Gastroesophageal sphincter (tissue), 4 donors: ENCODE measurements around the gene MMP25. TPM values are rescaled to one million over a fixed set of nuclear protein-coding genes. Genes with fewer than 3 reads are reported as not detected.

ENCODE experiments used
- ATAC-seq: fragments of 150-250 bp; one replicate; pipeline ENCODE4 v1.9.1; 2016; ENCODE audit warnings: mild to moderate bottlenecking, moderate library complexity
- H3K27ac ChIP-seq, 4 donors: fragments of 200-600 bp; sonication (generic) in 3 of 4; 1 replicate in 3 of 4; 2 replicates in 1 of 4; pipeline ENCODE4 v1.5.1; 2016 to 2019
- H3K27me3 ChIP-seq: fragments of 200-600 bp; sonication (generic); one replicate; pipeline ENCODE4 v1.5.1; 2019
- H3K36me3 ChIP-seq, 2 donors: fragments of 200-600 bp; sonication (generic); one replicate each; pipeline ENCODE4 v1.5.1; 2019; ENCODE audit warnings: control low read depth in 1 of 2
- H3K4me1 ChIP-seq, 3 donors: fragments of 200-600 bp; sonication (generic); 1 replicate in 2 of 3; 2 replicates in 1 of 3; pipeline ENCODE4 v1.5.1; 2016 to 2019; ENCODE audit warnings: control low read depth in 2 of 3
- H3K4me3 ChIP-seq, 2 donors: fragments of 200-600 bp; sonication (generic); one replicate each; pipeline ENCODE4 v1.5.1; 2019; ENCODE audit warnings: mild to moderate bottlenecking in 1 of 2, moderate library complexity in 1 of 2
- H3K9me3 ChIP-seq, 3 donors: fragments of 200-600 bp; sonication (generic); one replicate each; pipeline ENCODE4 v1.5.1; 2017 to 2019; ENCODE audit warnings: control low read depth in 2 of 3
- CTCF ChIP-seq, 4 experiments: fragments of 200-600 bp in 2 of 4; fragments of 450-650 bp in 2 of 4; sonication (generic) in 1 of 4; IDR thresholded peaks; one replicate each; pipeline ENCODE4 v1.5.1; 2017 to 2019; ENCODE audit warnings: antibody characterized with exemption in 4 of 4, mild to moderate bottlenecking in 2 of 4, moderate library complexity in 2 of 4
- EP300 ChIP-seq: sonication (generic); formaldehyde crosslinking; IDR thresholded peaks from one replicate; pipeline ENCODE4 v1.6.1; 2017; ENCODE audit warnings: antibody characterized with exemption, mild to moderate bottlenecking
- POLR2A ChIP-seq, 2 donors: fragments of 450-650 bp; IDR thresholded peaks; one replicate each; pipeline ENCODE4 v1.6.1; 2017; ENCODE audit warnings: antibody characterized with exemption in 2 of 2, mild to moderate bottlenecking in 2 of 2, moderate library complexity in 1 of 2
- POLR2AphosphoS5 ChIP-seq: sonication (generic); formaldehyde crosslinking; IDR thresholded peaks from one replicate; pipeline ENCODE4 v1.6.1; 2017; ENCODE audit warnings: antibody characterized with exemption
- WGBS, 2 donors: methylation state at CpG; one replicate each; pipeline ENCODE4 v1.1.5; 2018; ENCODE audit warnings: low coverage in 1 of 2; 5-methylcytosine and 5-hydroxymethylcytosine counted together
- total RNA-seq, 4 donors: library from RNA; depleted of rRNA; stranded (reverse); fragments of >200 nt; gene quantifications; one replicate each; pipeline ENCODE4 v1.1.0, GENCODE V29; 2016

The MMP25 gene
- total RNA-seq, 4 donors from 2014 or later, result 1.6 to 2.6 TPM; not detected in 2

DNA sequence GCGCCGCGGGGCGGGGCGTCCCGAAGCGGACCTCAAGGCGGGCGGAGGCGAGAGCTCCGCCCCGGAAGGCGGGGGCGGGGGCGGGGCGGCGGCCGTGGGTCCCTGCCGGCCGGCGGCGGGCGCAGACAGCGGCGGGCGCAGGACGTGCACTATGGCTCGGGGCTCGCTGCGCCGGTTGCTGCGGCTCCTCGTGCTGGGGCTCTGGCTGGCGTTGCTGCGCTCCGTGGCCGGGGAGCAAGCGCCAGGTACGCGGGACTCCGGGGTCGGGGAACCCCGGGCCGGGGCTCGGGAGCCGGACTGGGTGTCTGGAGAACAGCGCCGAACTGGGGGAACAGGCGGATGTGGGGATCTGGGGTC lies 26.1 kb upstream of the MMP25 start, which contains the start of gene TNFRSF12A:
TSS of gene TNFRSF12A (plus strand) at position 122 of the 357 bp plus-strand sequence. CDS start at position 152, 30 bp downstream.
- ATAC-seq, result peak; percentile 42

DNA sequence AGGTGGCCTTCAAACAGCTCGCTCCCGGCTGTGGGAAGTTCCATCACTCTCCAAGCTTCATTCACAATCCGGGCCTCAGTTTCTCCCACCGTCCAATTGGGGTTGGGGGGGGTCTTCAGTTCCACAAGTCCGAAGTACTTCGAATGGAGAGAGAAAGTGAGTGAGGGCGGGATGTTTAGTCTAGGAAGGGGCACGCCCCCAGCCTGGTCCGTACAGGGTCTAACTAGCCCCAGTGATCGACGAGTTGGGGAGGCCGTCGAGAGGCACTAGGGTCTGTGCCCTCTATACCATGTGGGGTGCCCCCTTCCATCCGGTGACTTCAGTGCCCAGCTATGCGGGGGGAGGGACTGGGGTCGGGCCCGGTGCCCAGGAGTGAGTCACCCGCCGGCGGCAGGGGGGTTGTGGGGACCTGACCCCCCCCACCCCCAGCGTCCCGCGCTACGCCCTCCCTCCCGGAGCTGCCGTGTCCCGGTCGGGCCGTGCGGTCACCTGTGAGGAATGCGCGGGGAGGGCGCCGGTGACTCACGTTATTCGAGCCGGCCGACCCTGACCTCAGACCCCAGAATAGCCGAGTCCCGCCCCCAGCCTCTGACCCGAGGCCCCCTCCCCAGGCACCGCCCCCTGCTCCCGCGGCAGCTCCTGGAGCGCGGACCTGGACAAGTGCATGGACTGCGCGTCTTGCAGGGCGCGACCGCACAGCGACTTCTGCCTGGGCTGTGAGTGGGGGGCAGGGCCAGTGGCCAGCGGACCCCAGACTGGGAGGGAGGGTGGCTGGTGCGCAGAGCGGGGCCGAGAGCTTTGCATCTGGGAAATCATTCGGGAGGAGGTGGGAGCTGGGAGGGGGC lies 25.5 kb upstream of the MMP25 start:
- TF ChIP-seq EP300, result no peak
- peak; percentile 97 for TF ChIP-seq POLR2AphosphoS5
- TF ChIP-seq POLR2A (IDR thresholded peaks at IDR 0.05), result no peak
- no peak for TF ChIP-seq CTCF (IDR thresholded peaks at IDR 0.05)
- Histone ChIP-seq H3K9me3 (no peaks in the 10 kb centered on the region), H3K36me3 (peaks cover 0 to 5% of the 10 kb centered on the region in 2 donors), H3K27me3 (peaks cover 33% of the 10 kb centered on the region), H3K4me1 (peaks cover 0 to 69% (median 25%) of the 10 kb centered on the region in 3 donors), H3K4me3 (peak overlapping the region; percentile 60 to 73), H3K27ac (peak overlapping the region; percentile 93 to 97 (median 96))
- 0% methylated on average over 1 of the region's 57 CpGs for WGBS, 2 donors
- peak; percentile 60 for ATAC-seq

More for the DNA sequence above, 26.1 kb upstream of the MMP25 start, which contains the start of gene TNFRSF12A:
- H3K36me3 ChIP-seq, result no peaks in the 10 kb centered on the region
- peaks cover 0 to 67% (median 25%) of the 10 kb centered on the region in 3 donors for H3K4me1 ChIP-seq
- H3K27me3 ChIP-seq, result peaks cover 39% of the 10 kb centered on the region
- peak within 1 kb of the TSS; percentile 93 to 97 (median 96) for H3K27ac ChIP-seq
- H3K9me3 ChIP-seq, result no peaks in the 10 kb centered on the region
- 0% methylated on average over 2 of the region's 49 CpGs; no CpG with 5 or more reads in 1 of the 2 donors for WGBS, 2 donors
- H3K4me3 ChIP-seq, result peak within 1 kb of the TSS; percentile 60 to 73
- peak in 3 of 4 experiments; percentile 29 to 43 (median 33) for TF ChIP-seq CTCF (IDR thresholded peaks at IDR 0.05)
- TF ChIP-seq EP300, result no peak
- peak; percentile 95 for TF ChIP-seq POLR2AphosphoS5
- peak; percentile 83 to 95 for TF ChIP-seq POLR2A (IDR thresholded peaks at IDR 0.05)

DNA sequence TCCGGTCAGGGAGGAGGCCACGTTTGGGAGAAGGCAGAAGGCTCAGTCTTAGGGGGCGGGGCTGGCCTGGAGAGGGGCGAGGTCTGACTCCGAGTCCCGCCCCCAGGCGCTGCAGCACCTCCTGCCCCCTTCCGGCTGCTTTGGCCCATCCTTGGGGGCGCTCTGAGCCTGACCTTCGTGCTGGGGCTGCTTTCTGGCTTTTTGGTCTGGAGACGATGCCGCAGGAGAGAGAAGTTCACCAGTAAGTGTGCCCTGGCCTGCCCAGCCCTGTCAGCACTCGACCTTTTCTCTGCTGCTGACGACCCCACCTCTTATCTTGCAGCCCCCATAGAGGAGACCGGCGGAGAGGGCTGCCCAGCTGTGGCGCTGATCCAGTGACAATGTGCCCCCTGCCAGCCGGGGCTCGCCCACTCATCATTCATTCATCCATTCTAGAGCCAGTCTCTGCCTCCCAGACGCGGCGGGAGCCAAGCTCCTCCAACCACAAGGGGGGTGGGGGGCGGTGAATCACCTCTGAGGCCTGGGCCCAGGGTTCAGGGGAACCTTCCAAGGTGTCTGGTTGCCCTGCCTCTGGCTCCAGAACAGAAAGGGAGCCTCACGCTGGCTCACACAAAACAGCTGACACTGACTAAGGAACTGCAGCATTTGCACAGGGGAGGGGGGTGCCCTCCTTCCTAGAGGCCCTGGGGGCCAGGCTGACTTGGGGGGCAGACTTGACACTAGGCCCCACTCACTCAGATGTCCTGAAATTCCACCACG lies 24.7 kb upstream of the MMP25 start:
- H3K27me3 ChIP-seq, result peaks cover 29% of the 10 kb centered on the region
- peak overlapping the region; percentile 93 to 97 (median 96) for H3K27ac ChIP-seq
- TF ChIP-seq CTCF (IDR thresholded peaks at IDR 0.05) (peak in 3 of 4 experiments; percentile 29 to 59 (median 42)), POLR2AphosphoS5 (peak; percentile 43), EP300 (no peak), POLR2A (IDR thresholded peaks at IDR 0.05) (no peak)
- ATAC-seq, result peak; percentile 32
- peak overlapping the region; percentile 60 to 73 for H3K4me3 ChIP-seq
- H3K9me3 ChIP-seq, result no peaks in the 10 kb centered on the region
- WGBS, 2 donors, result 10% methylated on average over 4 of the region's 25 CpGs; no CpG with 5 or more reads in 1 of the 2 donors
- H3K4me1 ChIP-seq, result peaks cover 0 to 69% (median 25%) of the 10 kb centered on the region in 3 donors
- peaks cover 0 to 13% of the 10 kb centered on the region in 2 donors for H3K36me3 ChIP-seq

GRCh38 chr16:3022208-3022683 lies 24.1 kb upstream of the MMP25 start:
- H3K4me3 ChIP-seq, result peak overlapping the region in 1 of 2 donors; percentile 81

More at GRCh38 chr16:3022208-3022683, 24.1 kb upstream of the MMP25 start:
- Histone ChIP-seq H3K4me1 (peaks cover 0 to 69% (median 25%) of the 10 kb centered on the region in 3 donors), H3K36me3 (peaks cover 0 to 20% of the 10 kb centered on the region in 2 donors), H3K9me3 (no peaks in the 10 kb centered on the region), H3K27ac (peak overlapping the region; percentile 93 to 97 (median 96)), H3K27me3 (peaks cover 23% of the 10 kb centered on the region)
- peak; percentile 66 for ATAC-seq
- TF ChIP-seq POLR2A (IDR thresholded peaks at IDR 0.05) (no peak), POLR2AphosphoS5 (peak; percentile 92), CTCF (IDR thresholded peaks at IDR 0.05) (no peak), EP300 (no peak)
- 4 to 20% methylated on average over 1 to 7 of the region's 8 CpGs for WGBS, 2 donors
